ENCODE results near the gene NOX5.

Gene NOX5

DNA sequence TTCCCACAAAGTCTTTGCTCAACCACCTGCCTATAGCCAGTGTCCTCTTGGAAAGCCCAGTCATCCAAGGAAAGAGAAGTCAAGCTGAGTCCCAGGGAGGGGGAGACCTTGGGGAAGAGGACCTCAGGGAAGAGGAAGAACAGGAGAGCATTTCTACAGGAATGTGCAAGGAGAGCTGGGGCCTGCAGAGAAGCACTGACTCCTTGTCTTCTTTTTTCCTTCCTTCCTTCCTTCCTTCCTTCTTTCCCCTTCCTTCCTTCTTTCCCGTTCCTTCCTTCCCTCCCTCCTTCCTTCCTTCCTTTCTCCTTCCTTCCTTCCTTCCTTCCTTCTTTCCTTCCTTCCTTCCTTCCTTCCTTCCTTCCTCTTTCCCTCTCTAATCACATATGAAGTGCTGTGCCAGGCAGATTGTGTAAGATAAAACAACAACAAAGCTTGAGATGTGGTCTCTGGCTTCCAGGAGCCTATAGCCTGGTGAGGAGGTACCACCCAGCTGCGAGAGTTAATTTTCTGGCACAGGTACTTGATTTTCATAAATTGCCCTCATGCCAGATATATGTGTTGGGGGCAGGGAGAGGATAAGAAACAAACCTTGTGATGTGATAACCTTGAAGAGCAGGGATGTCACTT is 70.0 kb downstream of the NOX5 start:
- no peak for DNase-seq

- no peak for DNase-seq
These were observed 71.0 kb downstream of the NOX5 start for GRCh38 chr15:69085325-69086081.

DNA sequence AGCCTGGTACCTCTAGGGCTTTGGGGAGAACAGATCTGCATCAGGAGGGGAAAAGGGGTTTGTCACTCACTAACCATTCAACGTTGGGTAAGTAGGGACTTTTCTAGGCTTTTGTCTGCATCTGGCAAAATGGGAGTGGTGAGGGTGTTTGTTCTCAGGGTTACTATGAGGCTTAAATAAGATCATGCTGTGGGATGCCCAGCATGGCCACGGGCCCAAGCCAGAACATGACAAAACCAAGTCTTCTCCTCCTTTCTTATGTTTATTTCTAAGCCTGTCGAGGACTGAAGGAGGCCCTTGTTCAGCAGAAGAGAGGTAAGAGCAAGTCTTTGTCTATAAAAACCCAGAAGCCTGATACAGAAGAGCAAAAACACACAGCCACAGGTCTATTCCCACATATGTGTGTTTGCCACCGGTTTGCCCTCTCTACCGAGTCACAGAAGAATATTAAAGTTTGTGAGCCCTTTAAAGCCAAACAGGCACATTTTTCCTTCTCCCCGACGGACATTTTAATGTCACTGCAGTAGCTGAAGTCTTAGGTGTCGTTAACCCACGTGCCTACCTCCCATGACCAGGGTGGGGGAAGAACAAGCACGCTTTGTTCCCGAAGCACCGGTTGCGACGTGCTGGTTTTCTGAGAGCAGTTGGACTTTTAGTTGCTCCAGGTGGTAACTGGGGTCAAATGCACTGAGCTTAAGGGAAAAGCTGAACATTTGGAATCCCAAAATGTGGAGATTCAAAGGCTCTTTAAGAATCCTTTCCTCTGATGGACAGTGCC is 72.1 kb downstream of the NOX5 start:
- no peak for DNase-seq

DNA sequence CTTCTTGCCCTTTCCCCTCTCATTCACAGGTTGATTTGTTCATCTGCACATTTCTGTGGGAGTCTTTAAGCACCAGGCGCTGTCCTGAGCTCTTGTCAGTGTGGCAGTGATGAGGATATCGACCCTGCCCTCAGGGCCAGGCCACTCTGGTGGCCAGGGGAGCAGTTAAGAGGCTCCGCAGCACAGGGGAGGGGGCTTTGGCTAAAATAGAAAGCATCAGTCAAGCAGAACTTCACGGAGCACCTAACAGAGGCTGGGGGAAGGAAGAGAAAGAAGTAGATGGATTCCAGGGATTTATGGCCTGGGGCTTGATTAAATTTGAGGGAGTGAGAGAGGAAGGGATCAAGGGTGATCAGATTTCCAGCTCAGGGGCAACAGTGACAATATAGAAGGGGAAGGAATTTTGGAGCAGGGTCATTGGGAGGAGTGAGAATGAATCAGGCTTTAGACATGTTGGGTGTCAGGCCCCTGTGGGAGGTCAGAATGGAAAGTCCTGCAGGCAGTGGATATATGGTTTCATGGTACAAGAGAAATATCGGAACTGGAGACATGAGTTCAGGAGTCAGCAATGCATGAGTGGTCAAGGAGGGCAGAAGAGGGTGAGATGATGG is 73.0 kb downstream of the NOX5 start:
- DNase-seq, result no peak

DNA sequence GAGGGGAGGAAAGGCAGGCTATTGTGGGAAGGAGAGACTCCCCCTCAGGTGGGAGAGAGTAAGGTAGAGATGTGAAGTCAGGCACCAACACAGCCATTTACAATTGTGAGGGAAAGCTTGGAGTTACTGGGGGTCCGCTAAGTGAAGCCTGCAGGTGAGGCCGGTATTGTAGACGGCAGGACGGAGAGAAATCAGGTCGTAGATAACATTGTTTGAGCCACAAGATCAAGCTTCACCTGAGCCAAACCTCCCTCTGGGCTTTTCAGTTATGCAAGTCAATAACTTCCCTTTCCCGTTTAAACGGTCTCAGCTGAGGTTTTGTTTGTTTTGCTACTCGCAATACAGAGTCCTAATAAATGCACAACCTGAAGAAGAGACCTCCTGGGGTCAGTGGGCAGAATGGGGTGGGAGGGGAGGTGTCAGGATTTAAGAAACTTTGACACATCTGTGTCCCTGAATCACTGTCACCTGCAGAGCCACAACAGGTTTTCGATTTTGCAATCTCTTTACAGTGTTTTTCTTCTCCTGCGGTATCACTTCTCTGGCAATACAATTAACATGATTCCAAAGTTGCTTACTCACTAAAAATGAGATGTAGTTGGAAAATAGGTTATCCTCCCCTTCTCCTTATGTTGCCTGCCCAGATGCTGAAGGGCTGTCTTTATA is 73.9 kb downstream of the NOX5 start:
- DNase-seq, result no peak

- no peak for DNase-seq
These were observed 74.8 kb downstream of the NOX5 start for GRCh38 chr15:69089258-69089657.

GRCh38 chr15:69090197-69090948 is 75.9 kb downstream of the NOX5 start:
- no peak for DNase-seq

DNA sequence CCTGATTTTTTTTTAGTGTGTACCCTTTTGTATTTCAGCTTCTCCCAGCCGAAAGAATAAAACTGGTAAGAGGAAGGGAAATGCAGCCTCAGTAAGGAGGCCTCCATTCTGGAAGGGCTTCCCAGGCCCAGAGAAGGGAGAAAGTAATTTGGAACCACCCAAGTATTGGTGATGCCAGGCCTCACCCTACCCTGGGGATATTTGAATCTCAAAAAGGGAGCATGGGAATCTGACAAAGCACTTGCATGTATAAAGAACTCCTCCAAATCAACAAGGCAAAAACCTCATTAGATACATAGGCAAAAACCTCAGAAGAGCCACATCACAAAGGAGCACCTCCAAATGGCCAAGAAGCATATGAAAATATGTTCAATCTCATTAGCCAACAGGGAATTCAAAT is 77.2 kb downstream of the NOX5 start:
- no peak for DNase-seq

- DNase-seq, result no peak
These were observed 77.7 kb downstream of the NOX5 start for GRCh38 chr15:69092159-69092558.

DNA sequence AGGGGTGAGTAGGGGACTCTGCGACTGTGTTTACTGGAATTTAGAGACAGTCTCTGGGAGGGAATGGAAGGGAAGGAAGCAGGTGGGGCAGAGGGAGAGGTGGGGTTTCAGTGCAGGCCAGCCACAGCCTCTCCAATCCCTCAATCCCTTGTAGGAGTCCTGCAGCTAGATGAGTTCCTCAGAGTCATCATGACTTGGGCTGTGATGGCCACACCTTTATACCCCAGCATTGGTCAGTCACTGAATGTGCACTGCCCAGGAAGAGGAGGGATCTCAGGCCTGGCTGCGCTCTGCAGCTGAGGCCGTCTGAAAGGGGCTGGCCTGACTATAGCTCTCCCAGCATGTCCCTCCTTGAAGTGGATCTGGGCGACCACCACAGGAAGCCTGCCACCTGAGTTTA is 78.6 kb downstream of the NOX5 start:
- DNase-seq, result no peak

DNA sequence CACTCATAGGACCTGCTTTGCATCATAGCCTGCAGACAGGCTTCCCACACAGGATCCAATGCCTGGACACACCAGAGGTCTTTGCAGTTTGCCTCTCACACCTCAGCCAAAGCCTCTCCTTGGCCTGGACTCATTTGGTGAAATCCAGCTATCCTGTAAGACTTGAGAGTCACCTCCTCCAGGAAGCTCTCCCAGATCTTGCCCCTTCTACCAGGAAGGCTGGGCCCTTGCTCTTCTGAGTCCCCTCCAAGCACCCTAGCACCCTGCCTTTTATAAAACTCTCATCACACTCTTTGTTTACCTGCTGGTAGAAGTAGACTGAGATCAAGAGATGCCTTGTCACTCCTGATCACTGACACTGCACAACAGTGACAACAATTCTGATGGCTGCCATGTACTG is 79.1 kb downstream of the NOX5 start:
- no peak for DNase-seq

GRCh38 chr15:69094124-69094921 is 79.8 kb downstream of the NOX5 start:
- no peak for DNase-seq

GRCh38 chr15:69095274-69095673 is 80.8 kb downstream of the NOX5 start:
- no peak for DNase-seq

DNA sequence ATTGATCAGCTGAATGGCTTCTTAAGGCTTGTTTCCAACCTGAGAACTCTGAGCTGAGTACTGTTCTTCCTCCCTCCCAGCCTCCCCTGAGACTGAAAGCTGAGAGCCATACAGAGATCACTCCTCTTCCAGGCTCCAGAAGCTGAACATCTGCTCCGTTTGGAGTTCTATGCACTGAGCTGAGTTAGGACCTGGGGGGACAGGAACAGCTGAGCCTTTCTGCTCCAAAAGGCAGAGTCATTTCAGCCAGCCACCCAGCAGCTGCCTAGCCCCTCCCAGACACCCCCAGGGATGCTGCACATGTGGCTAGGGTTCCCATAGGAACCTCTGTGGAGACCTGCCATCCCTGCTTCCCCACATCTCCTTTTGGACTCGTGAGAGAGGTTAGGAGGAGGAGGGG is 81.7 kb downstream of the NOX5 start:
- DNase-seq, result peak; percentile 24

- no peak for DNase-seq
These were observed 82.1 kb downstream of the NOX5 start for GRCh38 chr15:69096626-69097025.

DNA sequence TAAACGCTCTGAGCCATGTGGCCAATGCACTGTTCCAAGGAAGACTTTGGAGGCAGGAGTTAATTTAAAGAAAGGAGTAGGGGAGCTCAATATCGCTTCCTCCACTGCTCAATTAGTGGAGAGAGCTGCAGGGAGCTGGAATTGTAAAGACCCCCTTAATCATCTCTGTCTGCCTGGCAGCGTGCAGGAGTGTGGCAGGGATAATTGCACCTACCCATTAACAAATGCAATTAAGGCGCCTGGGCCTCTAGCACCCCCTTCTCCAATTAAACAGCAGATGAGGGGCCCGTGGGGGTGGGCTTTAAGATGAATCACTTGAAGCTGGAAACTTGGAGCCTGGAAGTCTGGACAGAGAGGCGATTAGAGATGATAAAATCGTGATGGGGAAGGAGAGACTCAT is 84.3 kb downstream of the NOX5 start:
- no peak for DNase-seq

GRCh38 chr15:69099941-69100340 is 85.4 kb downstream of the NOX5 start:
- DNase-seq, result no peak

- DNase-seq, result no peak
These were observed 86.3 kb downstream of the NOX5 start for GRCh38 chr15:69100821-69101220.

DNA sequence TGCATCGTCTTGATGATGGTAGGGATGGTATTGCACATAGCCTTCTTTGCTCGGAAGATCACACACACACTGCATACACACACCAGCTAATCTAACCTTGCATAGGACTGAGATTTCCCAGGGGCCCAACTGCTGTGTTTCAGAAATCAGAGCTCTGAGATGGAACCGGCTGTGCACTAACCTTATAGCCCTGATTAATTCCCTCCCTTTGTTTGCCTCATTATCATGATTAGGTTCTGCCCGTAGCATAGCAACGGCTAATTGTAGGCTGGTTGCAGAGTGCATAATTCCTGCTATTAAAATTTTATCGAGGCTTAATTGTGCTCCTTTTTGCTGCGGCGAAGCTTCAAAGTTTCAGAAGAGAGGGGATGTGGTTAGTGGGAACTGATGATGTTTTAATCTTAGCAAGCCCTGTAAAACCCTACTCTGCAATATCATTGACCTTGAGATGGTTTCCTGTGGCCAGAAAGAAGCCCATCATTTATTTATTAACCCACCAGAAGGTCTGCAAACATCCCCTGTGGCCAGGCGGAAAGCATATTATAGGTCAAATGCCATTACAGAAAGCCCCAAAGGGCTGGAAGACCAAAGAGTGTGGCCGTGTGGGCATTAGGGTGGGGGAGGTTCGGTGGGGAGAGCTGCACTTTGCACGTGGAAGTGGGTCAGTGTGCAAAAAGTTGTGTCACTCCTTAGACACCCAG is 89.7 kb downstream of the NOX5 start:
- no peak for DNase-seq

GRCh38 chr15:69105451-69105985 is 91.0 kb downstream of the NOX5 start:
- DNase-seq, result no peak
